DND-41 (cell line): Measurements from ENCODE around the gene TAF7.

Experiments used
- ATAC-seq: fragments of 200-7000 bp; cut with Tn5 transposase; 3 replicates; pipeline ENCODE4 v1.9.1; 2021; ENCODE audit warnings: low read depth; ENCODE audit not compliant: insufficient read depth
- DNase-seq: peaks from one replicate; pipeline ENCODE4 v3.0.0-alpha.2; 2020
- H2AFZ ChIP-seq: 2 replicates; pipeline ENCODE4 v1.6.0; 2012; ENCODE audit warnings: low read depth, low read length
- H3K27ac ChIP-seq: 2 replicates; pipeline ENCODE4 v1.5.1; 2012; ENCODE audit warnings: low read length, inconsistent platforms
- H3K27me3 ChIP-seq: fragments of 200-600 bp; sonication (generic); 2 replicates; pipeline ENCODE4 v1.6.0; 2012; ENCODE audit warnings: low read length, mild to moderate bottlenecking, inconsistent platforms; ENCODE audit not compliant: insufficient read depth, poor library complexity
- H3K36me3 ChIP-seq: 2 replicates; pipeline ENCODE4 v1.5.1; 2012; ENCODE audit warnings: low read length, inconsistent platforms; ENCODE audit not compliant: insufficient read depth
- H3K4me1 ChIP-seq: 2 replicates; pipeline ENCODE4 v1.5.1; 2012; ENCODE audit warnings: mild to moderate bottlenecking, low read length; ENCODE audit not compliant: insufficient read depth
- H3K4me2 ChIP-seq: 2 replicates; pipeline ENCODE4 v1.6.0; 2012; ENCODE audit warnings: mild to moderate bottlenecking, moderate library complexity, low read length, inconsistent platforms; ENCODE audit not compliant: insufficient read depth
- H3K4me3 ChIP-seq, 2 experiments: fragments of 200-600 bp in 1 of 2; shearing (Covaris generic) in 1 of 2; 2 replicates each; pipeline ENCODE4 v1.5.1; 2012 to 2016; ENCODE audit warnings: inconsistent platforms in 2 of 2, low read length in 2 of 2, mild to moderate bottlenecking in 2 of 2, low read depth in 1 of 2, moderate library complexity in 1 of 2
- H3K79me2 ChIP-seq: 2 replicates; pipeline ENCODE4 v1.6.0; 2012; ENCODE audit warnings: low read length, inconsistent platforms; ENCODE audit not compliant: insufficient read depth
- H3K9ac ChIP-seq: 2 replicates; pipeline ENCODE4 v1.6.0; 2012; ENCODE audit warnings: low read depth, mild to moderate bottlenecking, inconsistent platforms, low read length, moderate library complexity
- H3K9me3 ChIP-seq: 2 replicates; pipeline ENCODE4 v1.5.1; 2012; ENCODE audit warnings: low read length, moderate library complexity, mild to moderate bottlenecking, inconsistent platforms; ENCODE audit not compliant: insufficient read depth, severe bottlenecking
- H4K20me1 ChIP-seq: 2 replicates; pipeline ENCODE4 v1.6.0; 2012; ENCODE audit warnings: low read length; ENCODE audit not compliant: insufficient read depth
- EZH2 ChIP-seq: IDR thresholded peaks from 3 replicates; pipeline ENCODE4 v1.6.1; 2012; ENCODE audit warnings: borderline replicate concordance, low read depth, mild to moderate bottlenecking, moderate library complexity, low read length, inconsistent platforms; ENCODE audit not compliant: severe bottlenecking

Gene TAF7

DNA sequence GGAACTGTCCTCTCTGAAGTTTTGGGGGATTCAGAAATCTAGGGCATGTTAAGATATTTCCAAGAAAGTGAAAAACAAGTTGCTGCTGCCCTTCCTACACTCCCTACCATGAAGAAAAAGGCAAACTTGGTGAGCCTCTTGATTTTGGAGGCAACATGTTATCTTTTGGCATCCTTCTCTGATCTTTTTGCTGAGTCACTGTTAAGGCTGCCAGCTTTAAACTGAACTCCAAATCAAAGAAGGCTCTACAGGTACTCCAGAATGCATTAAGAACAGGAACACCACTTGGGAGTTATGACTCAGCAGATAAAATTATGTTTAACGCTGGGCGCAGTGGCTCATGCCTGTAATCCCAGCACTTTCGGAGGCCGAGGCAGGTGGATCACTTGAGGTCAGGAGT, 51.4 kb downstream of the TAF7 start:
- no peak overlapping the region for H3K9ac ChIP-seq
- no peak for DNase-seq
- H3K27ac ChIP-seq, result no peak overlapping the region
- H3K4me2 ChIP-seq, result no peak overlapping the region
- no peaks in the 10 kb centered on the region for H3K27me3 ChIP-seq
- no peaks in the 10 kb centered on the region for H3K4me1 ChIP-seq
- H4K20me1 ChIP-seq, result no peaks in the 10 kb centered on the region
- H3K36me3 ChIP-seq, result no peaks in the 10 kb centered on the region
- peaks cover 9% of the 10 kb centered on the region for H3K9me3 ChIP-seq
- H2AFZ ChIP-seq, result no peak overlapping the region
- no peak for TF ChIP-seq EZH2
- ATAC-seq, result no peak
- no peaks in the 10 kb centered on the region for H3K79me2 ChIP-seq
- no peak overlapping the region for H3K4me3 ChIP-seq
